H9 (cell line): ENCODE data around the gene CNOT4. TPM values are rescaled to one million over a fixed set of nuclear protein-coding genes. Genes with fewer than 3 reads are reported as not detected.

Experiments
- DNase-seq: peaks from one replicate; pipeline ENCODE4 v3.0.0-alpha.2; 2017
- H2AFZ ChIP-seq: one replicate; pipeline ENCODE4 v1.6.1; 2013; ENCODE audit warnings: mild to moderate bottlenecking, low read length, control low read depth, moderate library complexity
- H2AK5ac ChIP-seq: 2 replicates; pipeline ENCODE4 v1.6.1; 2013; ENCODE audit warnings: low read length, control low read depth, mixed read lengths; ENCODE audit not compliant: insufficient read length
- H2BK120ac ChIP-seq: one replicate; pipeline ENCODE4 v1.6.1; 2013; ENCODE audit warnings: low read depth, mild to moderate bottlenecking, low read length, control low read depth, inconsistent platforms; ENCODE audit not compliant: poor library complexity, severe bottlenecking
- H2BK12ac ChIP-seq: 2 replicates; pipeline ENCODE4 v1.6.1; 2013; ENCODE audit warnings: low read length, control low read depth, mixed read lengths, low read depth; ENCODE audit not compliant: insufficient read length
- H2BK15ac ChIP-seq: 2 replicates; pipeline ENCODE4 v1.6.1; 2013; ENCODE audit warnings: low read depth, low read length, control low read depth
- H2BK20ac ChIP-seq: one replicate; pipeline ENCODE4 v1.6.1; 2013; ENCODE audit warnings: low read depth, mild to moderate bottlenecking, low read length, control low read depth, inconsistent platforms; ENCODE audit not compliant: poor library complexity, severe bottlenecking
- H2BK5ac ChIP-seq: 2 replicates; pipeline ENCODE4 v1.6.1; 2013; ENCODE audit warnings: low read length, control low read depth, mixed read lengths; ENCODE audit not compliant: insufficient read length
- H3K14ac ChIP-seq: 2 replicates; pipeline ENCODE4 v1.6.1; 2013; ENCODE audit warnings: low read length, control low read depth; ENCODE audit not compliant: insufficient read depth
- H3K18ac ChIP-seq: 2 replicates; pipeline ENCODE4 v1.6.1; 2013; ENCODE audit warnings: low read depth, mild to moderate bottlenecking, mixed read lengths, low read length, control low read depth; ENCODE audit not compliant: insufficient read length
- H3K23ac ChIP-seq: 2 replicates; pipeline ENCODE4 v1.6.1; 2013; ENCODE audit warnings: low read length, control low read depth, mixed read lengths, low read depth; ENCODE audit not compliant: insufficient read length
- H3K23me2 ChIP-seq: 2 replicates; pipeline ENCODE4 v1.6.1; 2013; ENCODE audit warnings: low read depth, mild to moderate bottlenecking, mixed read lengths, low read length, control low read depth; ENCODE audit not compliant: insufficient read length, poor library complexity, severe bottlenecking
- H3K27ac ChIP-seq: 2 replicates; pipeline ENCODE4 v1.5.1; 2013; ENCODE audit warnings: low read length, control low read depth, mixed read lengths, low read depth; ENCODE audit not compliant: insufficient read length
- H3K27me3 ChIP-seq: 2 replicates; pipeline ENCODE4 v1.6.1; 2013; ENCODE audit warnings: low read length, control low read depth, inconsistent platforms; ENCODE audit not compliant: insufficient read depth
- H3K4ac ChIP-seq: 2 replicates; pipeline ENCODE4 v1.6.1; 2013; ENCODE audit warnings: low read depth, mild to moderate bottlenecking, control low read depth, inconsistent platforms, low read length, moderate library complexity
- H3K4me1 ChIP-seq: 2 replicates; pipeline ENCODE4 v1.6.1; 2013; ENCODE audit warnings: low read length, control low read depth, inconsistent platforms; ENCODE audit not compliant: insufficient read depth
- H3K4me2 ChIP-seq: 2 replicates; pipeline ENCODE4 v1.6.1; 2013; ENCODE audit warnings: low read length, control low read depth, mixed read lengths; ENCODE audit not compliant: insufficient read length, insufficient read depth
- H3K56ac ChIP-seq: 2 replicates; pipeline ENCODE4 v1.6.1; 2013; ENCODE audit warnings: low read depth, mild to moderate bottlenecking, mixed read lengths, low read length, control low read depth; ENCODE audit not compliant: insufficient read length
- H3K79me1 ChIP-seq: 2 replicates; pipeline ENCODE4 v1.6.1; 2013; ENCODE audit warnings: low read depth, mild to moderate bottlenecking, moderate library complexity, low read length, control low read depth, inconsistent platforms; ENCODE audit not compliant: insufficient read depth, poor library complexity, severe bottlenecking
- H3K79me2 ChIP-seq: 2 replicates; pipeline ENCODE4 v1.6.1; 2013; ENCODE audit warnings: low read length, control low read depth, inconsistent platforms; ENCODE audit not compliant: insufficient read depth
- H3K9ac ChIP-seq: 2 replicates; pipeline ENCODE4 v1.6.1; 2013; ENCODE audit warnings: low read length, control low read depth, mixed read lengths; ENCODE audit not compliant: insufficient read length; ENCODE audit errors: extremely low read depth
- H3K9me3 ChIP-seq: one replicate; pipeline ENCODE4 v1.6.1; 2013; ENCODE audit warnings: low read depth, low read length, inconsistent platforms; ENCODE audit not compliant: control insufficient read depth
- H3T11ph ChIP-seq: one replicate; pipeline ENCODE4 v1.6.1; 2013; ENCODE audit warnings: mild to moderate bottlenecking, low read length, control low read depth, inconsistent platforms
- H4K20me1 ChIP-seq: one replicate; pipeline ENCODE4 v1.6.1; 2013; ENCODE audit not compliant: control insufficient read depth, insufficient read length, insufficient read depth
- H4K5ac ChIP-seq: 2 replicates; pipeline ENCODE4 v1.6.1; 2013; ENCODE audit warnings: low read depth, mild to moderate bottlenecking, mixed read lengths, low read length, control low read depth; ENCODE audit not compliant: insufficient read length
- H4K8ac ChIP-seq: replicated peaks from 2 replicates; pipeline ENCODE4 v1.6.1; 2013; ENCODE audit warnings: low read length, control low read depth, mixed read lengths, low read depth; ENCODE audit not compliant: insufficient read length
- H4K91ac ChIP-seq: 2 replicates; pipeline ENCODE4 v1.6.1; 2013; ENCODE audit warnings: low read depth, mild to moderate bottlenecking, moderate library complexity, mixed read lengths, low read length, control low read depth; ENCODE audit not compliant: insufficient read length
- H3K27ac Mint-ChIP-seq, 3 experiments: 2 replicates in 2 of 3; 3 replicates in 1 of 3; pipeline ENCODE4 v1.8.0; 2020 to 2021; ENCODE audit warnings: mixed read lengths in 3 of 3, mild to moderate bottlenecking in 1 of 3, moderate library complexity in 1 of 3
- H3K27me3 Mint-ChIP-seq: 2 replicates; pipeline ENCODE4 v1.8.0; 2021; ENCODE audit warnings: low read depth, mild to moderate bottlenecking, moderate library complexity, mixed read lengths
- H3K36me3 Mint-ChIP-seq, 3 experiments: 2 replicates in 2 of 3; 3 replicates in 1 of 3; pipeline ENCODE4 v1.8.0; 2020 to 2021; ENCODE audit warnings: low read depth in 3 of 3, mixed read lengths in 3 of 3; ENCODE audit not compliant: insufficient read depth in 1 of 3
- H3K4me1 Mint-ChIP-seq, 2 experiments: 2 replicates each; pipeline ENCODE4 v1.8.0; 2020; ENCODE audit warnings: mixed read lengths in 2 of 2
- H3K4me3 Mint-ChIP-seq, 2 experiments: 2 replicates in 1 of 2; 3 replicates in 1 of 2; pipeline ENCODE4 v1.8.0; 2020 to 2021; ENCODE audit warnings: mild to moderate bottlenecking in 2 of 2, mixed read lengths in 2 of 2, moderate library complexity in 1 of 2
- H3K9me3 Mint-ChIP-seq, 2 experiments: 2 replicates in 1 of 2; 3 replicates in 1 of 2; pipeline ENCODE4 v1.8.0; 2020; ENCODE audit warnings: mild to moderate bottlenecking in 2 of 2, mixed read lengths in 2 of 2, moderate library complexity in 1 of 2
- CTCF ChIP-seq: fragments of 200-600 bp; sonication (generic); conservative IDR thresholded peaks from 3 replicates; pipeline ENCODE4 v1.8.0; 2021; ENCODE audit warnings: antibody characterized with exemption, mild to moderate bottlenecking
- total RNA-seq: library from RNA; stranded (reverse); gene quantifications from 2 replicates; pipeline ENCODE4 v1.2.1, GENCODE V29; 2021

Gene CNOT4
- total RNA-seq, 1 experiment from 2014 or later: 27.4 TPM

- Histone ChIP-seq H2BK20ac (no peak overlapping the region), H3K4me1 (no peaks in the 10 kb centered on the region), H3K9me3 (no peaks in the 10 kb centered on the region), H3K56ac (no peak overlapping the region), H3K27me3 (no peaks in the 10 kb centered on the region), H2BK12ac (no peak overlapping the region), H4K20me1 (no peaks in the 10 kb centered on the region), H2BK5ac (no peak overlapping the region), H3T11ph (no peak overlapping the region), H3K27ac (no peak overlapping the region), H3K23me2 (no peaks in the 10 kb centered on the region), H3K23ac (no peak overlapping the region), H3K79me1 (no peaks in the 10 kb centered on the region), H2AFZ (no peak overlapping the region), H3K9ac (no peak overlapping the region), H2AK5ac (no peak overlapping the region), H3K4ac (no peak overlapping the region), H3K4me2 (no peak overlapping the region), H2BK120ac (no peak overlapping the region), H4K5ac (no peak overlapping the region), H3K18ac (no peak overlapping the region), H3K79me2 (no peaks in the 10 kb centered on the region), H2BK15ac (no peak overlapping the region), H4K8ac (no peak overlapping the region), H3K14ac (no peak overlapping the region), H4K91ac (no peak overlapping the region)
- Mint-ChIP-seq H3K4me1 (peaks cover 8 to 9% of the 10 kb centered on the region in 2 experiments), H3K27me3 (no peaks in the 10 kb centered on the region), H3K4me3 (no peak overlapping the region), H3K9me3 (no peaks in the 10 kb centered on the region), H3K27ac (peak overlapping the region in 1 of 3 experiments; percentile 8; a peak in 2 of 7 replicates), H3K36me3 (peaks cover 2 to 15% (median 10%) of the 10 kb centered on the region in 3 experiments; a peak in 5 of 7 replicates)
- TF ChIP-seq CTCF: no peak
- DNase-seq: no peak
Observed at GRCh38 chr7:135397689-135398088, 112.2 kb downstream of the CNOT4 start.
